Esophagus squamous epithelium (tissue), 5 donors: ENCODE measurements around the gene NUP160. TPM values are rescaled to one million over a fixed set of nuclear protein-coding genes. Genes with fewer than 3 reads are reported as not detected.

Experiments
- DNase-seq: peaks from one replicate; lab custom pipeline; 2025; lab: John Stamatoyannopoulos, UW
- H3K27ac ChIP-seq, 4 donors: fragments of 200-600 bp; sonication (generic); one replicate each; pipeline ENCODE4 v1.5.1; 2016 to 2019; ENCODE audit warnings: mild to moderate bottlenecking in 1 of 4
- H3K27me3 ChIP-seq, 4 donors: fragments of 200-600 bp; sonication (generic); 1 replicate in 3 of 4; 2 replicates in 1 of 4; pipeline versions ENCODE4 v1.5.1 to v1.6.0; 2017 to 2021; ENCODE audit warnings: antibody characterized with exemption in 1 of 4
- H3K36me3 ChIP-seq, 3 donors: fragments of 200-600 bp; sonication (generic); one replicate each; pipeline ENCODE4 v1.5.1; 2016 to 2019
- H3K4me1 ChIP-seq, 3 donors: fragments of 200-600 bp; sonication (generic); one replicate each; pipeline ENCODE4 v1.5.1; 2017 to 2019
- H3K4me3 ChIP-seq, 4 donors: fragments of 200-600 bp; sonication (generic); 1 replicate in 3 of 4; 2 replicates in 1 of 4; pipeline ENCODE4 v1.5.1; 2016 to 2019; ENCODE audit warnings: mild to moderate bottlenecking in 2 of 4, moderate library complexity in 1 of 4
- H3K9me3 ChIP-seq, 3 donors: fragments of 200-600 bp; sonication (generic); one replicate each; pipeline ENCODE4 v1.5.1; 2016 to 2019
- CTCF ChIP-seq, 6 experiments: fragments of 450-650 bp in 4 of 6; fragments of 200-600 bp in 2 of 6; sonication (generic) in 2 of 6; IDR thresholded peaks; one replicate each; pipeline ENCODE4 v1.5.1; 2016 to 2019; ENCODE audit warnings: antibody characterized with exemption in 6 of 6, mild to moderate bottlenecking in 4 of 6, moderate library complexity in 4 of 6
- POLR2A ChIP-seq, 4 donors: fragments of 450-650 bp; IDR thresholded peaks; one replicate each; pipeline ENCODE4 v1.6.1; 2017; ENCODE audit warnings: antibody characterized with exemption in 4 of 4, mild to moderate bottlenecking in 4 of 4, moderate library complexity in 3 of 4
- WGBS, 2 donors: methylation state at CpG; one replicate each; pipeline ENCODE4 v1.1.5; 2018; 5-methylcytosine and 5-hydroxymethylcytosine counted together
- intact Hi-C: fragments of 100-400 bp; cut with DNase I; formaldehyde crosslinking; loops from one replicate; pipeline ENCODE4 v1.15.0; 2022
- total RNA-seq, 4 donors: library from RNA; depleted of rRNA; stranded (reverse); fragments of >200 nt; gene quantifications; one replicate each; pipeline ENCODE4 v1.1.0, GENCODE V29; 2016
- donor health status: DM: yes; HTN: yes; CAD: no.

NUP160 gene
- total RNA-seq, 4 donors from 2014 or later = 11.0 to 30.1 (median 20.7) TPM

- H3K27me3 ChIP-seq = no peaks in the 10 kb centered on the region
- WGBS, 2 donors = 23 to 41% methylated on average over 5 of the region's 5 CpGs
- no peaks in the 10 kb centered on the region for H3K9me3 ChIP-seq
- peak overlapping the region in 2 of 4 donors; percentile 8 to 54 for H3K27ac ChIP-seq
- H3K4me1 ChIP-seq = peaks cover 0 to 51% (median 6%) of the 10 kb centered on the region in 3 donors
- no peak for DNase-seq
- no peaks in the 10 kb centered on the region for H3K36me3 ChIP-seq
- no peak for TF ChIP-seq POLR2A (IDR thresholded peaks at IDR 0.05)
- TF ChIP-seq CTCF (IDR thresholded peaks at IDR 0.05) = no peak
- H3K4me3 ChIP-seq = no peak overlapping the region
- intact Hi-C loops = no loop called here
These were observed 16.8 kb upstream of the NUP160 start for GRCh38 chr11:47864901-47865300.

- WGBS, 2 donors = 87 to 93% methylated on average over 4 of the region's 4 CpGs
- no peaks in the 10 kb centered on the region for H3K27me3 ChIP-seq
These were observed 15.8 kb upstream of the NUP160 start for GRCh38 chr11:47863898-47864430.

GRCh38 chr11:47863189-47863897 lies 15.2 kb upstream of the NUP160 start:
- intact Hi-C loops = no loop called here

More at GRCh38 chr11:47863898-47864430, 15.8 kb upstream of the NUP160 start:
- no peak overlapping the region for H3K4me3 ChIP-seq
- intact Hi-C loops = no loop called here
- TF ChIP-seq POLR2A (IDR thresholded peaks at IDR 0.05) = no peak
- TF ChIP-seq CTCF (IDR thresholded peaks at IDR 0.05) = no peak
- H3K4me1 ChIP-seq = peaks cover 0 to 42% (median 6%) of the 10 kb centered on the region in 3 donors
- no peaks in the 10 kb centered on the region for H3K36me3 ChIP-seq
- DNase-seq = no peak
- H3K27ac ChIP-seq = peak overlapping the region in 2 of 4 donors; percentile 8 to 54
- no peaks in the 10 kb centered on the region for H3K9me3 ChIP-seq

GRCh38 chr11:47861728-47862127 lies 13.6 kb upstream of the NUP160 start:
- no peak for DNase-seq
- H3K27ac ChIP-seq = no peak overlapping the region

More at GRCh38 chr11:47863189-47863897, 15.2 kb upstream of the NUP160 start:
- WGBS, 2 donors = 30 to 45% methylated on average over 4 of the region's 4 CpGs
- Histone ChIP-seq H3K36me3 (no peaks in the 10 kb centered on the region), H3K27me3 (no peaks in the 10 kb centered on the region), H3K9me3 (no peaks in the 10 kb centered on the region), H3K4me3 (no peak overlapping the region), H3K4me1 (peaks cover 0 to 43% (median 6%) of the 10 kb centered on the region in 3 donors), H3K27ac (peak overlapping the region in 1 of 4 donors; percentile 54)
- no peak for DNase-seq
- TF ChIP-seq CTCF (IDR thresholded peaks at IDR 0.05) (no peak), POLR2A (IDR thresholded peaks at IDR 0.05) (no peak)

More at GRCh38 chr11:47861728-47862127, 13.6 kb upstream of the NUP160 start:
- Histone ChIP-seq H3K9me3 (no peaks in the 10 kb centered on the region), H3K36me3 (no peaks in the 10 kb centered on the region), H3K4me3 (no peak overlapping the region), H3K27me3 (no peaks in the 10 kb centered on the region), H3K4me1 (peaks cover 0 to 53% (median 6%) of the 10 kb centered on the region in 3 donors)
- no peak for TF ChIP-seq CTCF (IDR thresholded peaks at IDR 0.05)
- TF ChIP-seq POLR2A (IDR thresholded peaks at IDR 0.05) = no peak
- intact Hi-C loops = no loop called here
- WGBS, 2 donors = 41 to 72% methylated on average over 4 of the region's 4 CpGs
